ENCODE results near the gene HYAL2.

HYAL2 gene

GRCh38 chr3:50294492-50295403 lies 27.8 kb downstream of the HYAL2 start:
- H3K36me3 ChIP-seq (ENCODE audit: control insufficient read depth in 2 of 2, insufficient read depth in 1 of 2, low read length in 2 of 2): peaks cover 0 to 14% of the 10 kb centered on the region in 2 experiments; a peak in 1 of 3 replicates
- CTCF ChIA-PET: interaction anchor here (0.6 kb wide), 1 partner anchor 27 kb away, joined by 3 read pairs; no protein-coding TSS in a partner anchor
- TF ChIP-seq ZNF776 (tag by site-specific recombination; IDR thresholded peaks at IDR 0.05; ENCODE audit: borderline replicate concordance) (no peak), ZBTB48 (tag by site-specific recombination; IDR thresholded peaks at IDR 0.05) (no peak), ZNF544 (tag by site-specific recombination; IDR thresholded peaks at IDR 0.05) (no peak), ZNF433 (tag by site-specific recombination; IDR thresholded peaks at IDR 0.05; ENCODE audit: low read depth) (no peak), ZNF324 (tag by site-specific recombination; IDR thresholded peaks at IDR 0.05) (no peak), ZNF239 (tag by site-specific recombination; IDR thresholded peaks at IDR 0.05) (no peak), TRIM28 (IDR thresholded peaks at IDR 0.05; ENCODE audit: borderline replicate concordance, low read length) (no peak), ZNF600 (tag by site-specific recombination; IDR thresholded peaks at IDR 0.05) (no peak), ZNF202 (tag by site-specific recombination; IDR thresholded peaks at IDR 0.05; ENCODE audit: borderline replicate concordance) (no peak), ZEB2 (tag by site-specific recombination; IDR thresholded peaks at IDR 0.05) (no peak), ZNF280C (tag by site-specific recombination; IDR thresholded peaks at IDR 0.05) (no peak), ZXDB (tag by site-specific recombination; IDR thresholded peaks at IDR 0.05) (no peak), SP3 (tag by site-specific recombination; IDR thresholded peaks at IDR 0.05) (no peak)
- no peak overlapping the region for H3K4me3 ChIP-seq (ENCODE audit: low read depth, low read length)
- no peak overlapping the region for H3K27ac ChIP-seq (ENCODE audit: extremely low read depth, low read depth, low read length)
- H3K9me3 ChIP-seq (ENCODE audit: control insufficient read depth, insufficient read depth, low read depth, low read length): no peaks in the 10 kb centered on the region
- H3K4me1 ChIP-seq (ENCODE audit: control insufficient read depth, insufficient read depth, low read length): no peaks in the 10 kb centered on the region
- POLR2A ChIA-PET: interaction anchor here (0.7 to 2.0 kb wide), 3 partner anchors 27 to 42 kb away, joined by 3 to 7 read pairs (median 4); partner anchors contain the start of genes HYAL2 and TUSC2

- Histone ChIP-seq H3K27ac (ENCODE audit: extremely low read depth, low read depth, low read length) (no peak overlapping the region), H3K9me3 (ENCODE audit: control insufficient read depth, insufficient read depth, low read depth, low read length) (no peaks in the 10 kb centered on the region), H3K4me3 (ENCODE audit: low read depth, low read length) (no peak overlapping the region), H3K4me1 (ENCODE audit: control insufficient read depth, insufficient read depth, low read length) (no peaks in the 10 kb centered on the region), H3K36me3 (ENCODE audit: control insufficient read depth in 2 of 2, insufficient read depth in 1 of 2, low read length in 2 of 2) (peaks cover 0 to 20% of the 10 kb centered on the region in 2 experiments; a peak in 1 of 3 replicates)
- TF ChIP-seq ZNF121 (tag by site-specific recombination; IDR thresholded peaks at IDR 0.05): peak; percentile 93
- TF ChIP-seq ZNF580 (tag by site-specific recombination; IDR thresholded peaks at IDR 0.05): no peak
- ChIA-PET POLR2A (no interaction called here), CTCF (interaction anchor here (0.6 to 1.9 kb wide), 3 partner anchors 19 to 944 kb away, joined by 4 to 7 read pairs (median 4); no protein-coding TSS in a partner anchor)
These were observed 28.5 kb downstream of the HYAL2 start for GRCh38 chr3:50294089-50294488.

- Histone ChIP-seq H3K36me3 (ENCODE audit: control insufficient read depth in 2 of 2, insufficient read depth in 1 of 2, low read length in 2 of 2) (peaks cover 0 to 29% of the 10 kb centered on the region in 2 experiments; a peak in 1 of 3 replicates), H3K9me3 (ENCODE audit: control insufficient read depth, insufficient read depth, low read depth, low read length) (no peaks in the 10 kb centered on the region), H3K4me1 (ENCODE audit: control insufficient read depth, insufficient read depth, low read length) (no peaks in the 10 kb centered on the region), H3K27ac (ENCODE audit: extremely low read depth, low read depth, low read length) (peak overlapping the region; percentile 47), H3K4me3 (ENCODE audit: low read depth, low read length) (no peak overlapping the region; the same call in 1 of the 2 replicates)
- ChIA-PET CTCF (interaction anchor here (0.6 to 1.9 kb wide), 9 partner anchors 15 to 943 kb away, joined by 3 to 7 read pairs (median 4); no protein-coding TSS in a partner anchor), POLR2A (interaction anchor here (1.5 to 1.9 kb wide), 4 partner anchors 10 to 47 kb away, joined by 3 to 13 read pairs (median 8); partner anchors contain the start of genes HYAL1 and TUSC2)
- TF ChIP-seq ZBTB10 (tag by site-specific recombination; IDR thresholded peaks at IDR 0.05): no peak
- TF ChIP-seq ZNF202 (tag by site-specific recombination; IDR thresholded peaks at IDR 0.05; ENCODE audit: borderline replicate concordance): no peak
- TF ChIP-seq ZBTB20 (tag by site-specific recombination; IDR thresholded peaks at IDR 0.05): 0 out of 2 replicates have a peak, but pooled peaks have one; percentile 1
- no peak for TF ChIP-seq ZNF549 (tag by site-specific recombination; IDR thresholded peaks at IDR 0.05)
These were observed 29.3 kb downstream of the HYAL2 start for GRCh38 chr3:50293079-50293801.
